Medulla oblongata (tissue), 1 donor: ENCODE results near the gene SEC63.

Experiments
- DNase-seq: peaks from one replicate; pipeline ENCODE4 v3.0.0-alpha.2; 2015; ENCODE audit errors: extremely low spot score

Gene SEC63

DNA sequence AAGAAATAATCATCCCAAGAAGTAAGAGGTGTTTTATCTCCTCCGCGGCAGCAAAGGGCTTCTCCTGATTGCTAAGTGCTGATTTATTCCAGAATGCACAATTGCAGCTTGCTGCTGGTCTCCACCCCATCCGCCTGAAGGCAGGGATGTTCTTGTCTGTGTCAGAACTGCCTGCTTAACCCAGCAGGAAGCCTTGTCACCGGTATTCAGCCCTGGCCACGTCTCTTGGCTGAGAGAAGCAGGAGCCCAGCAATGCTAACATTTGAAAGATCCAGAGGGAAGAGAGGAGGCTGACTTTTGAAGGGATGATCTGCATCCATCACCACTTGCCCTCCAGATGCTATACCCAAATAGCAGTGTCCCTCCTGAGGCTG lies 138.1 kb downstream of the SEC63 start:
- no peak for DNase-seq

DNA sequence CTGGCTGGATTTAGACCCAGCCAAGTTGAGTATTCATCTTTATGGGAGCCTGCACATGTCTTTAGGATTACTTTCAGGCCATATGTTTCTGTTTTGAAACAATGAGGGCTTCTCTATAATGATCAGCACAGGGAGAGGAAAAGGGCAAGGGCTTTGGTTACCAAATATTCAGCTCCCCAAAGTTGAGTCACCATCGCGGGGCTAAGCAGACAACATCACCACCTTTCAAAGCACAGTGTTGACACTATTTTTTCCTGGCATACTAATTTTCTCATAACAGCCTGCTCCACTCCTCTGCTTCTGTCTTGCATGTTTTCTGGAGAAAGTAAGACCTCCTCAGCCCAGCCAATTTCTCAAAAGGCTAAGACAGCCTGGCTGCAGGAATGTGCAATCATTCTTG lies 138.8 kb downstream of the SEC63 start:
- no peak for DNase-seq

DNA sequence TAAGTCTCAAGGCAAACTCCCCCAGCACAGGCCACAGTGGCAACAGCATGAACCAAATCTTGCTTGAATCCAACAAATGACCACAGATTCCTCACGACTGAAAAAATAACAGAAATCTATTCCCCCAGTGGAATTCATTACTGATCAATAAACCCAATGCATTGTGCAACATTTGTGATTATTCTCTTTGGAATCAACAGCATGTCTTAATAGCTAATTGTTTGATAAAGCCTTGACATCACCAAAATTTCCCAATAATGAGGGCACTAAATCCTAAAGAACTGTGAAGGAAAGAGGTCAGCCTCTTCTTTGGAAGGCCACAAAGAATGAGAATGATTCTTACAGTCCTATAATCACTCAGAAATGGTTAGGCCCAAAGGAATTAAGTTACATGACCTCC lies 139.7 kb downstream of the SEC63 start:
- no peak for DNase-seq

DNA sequence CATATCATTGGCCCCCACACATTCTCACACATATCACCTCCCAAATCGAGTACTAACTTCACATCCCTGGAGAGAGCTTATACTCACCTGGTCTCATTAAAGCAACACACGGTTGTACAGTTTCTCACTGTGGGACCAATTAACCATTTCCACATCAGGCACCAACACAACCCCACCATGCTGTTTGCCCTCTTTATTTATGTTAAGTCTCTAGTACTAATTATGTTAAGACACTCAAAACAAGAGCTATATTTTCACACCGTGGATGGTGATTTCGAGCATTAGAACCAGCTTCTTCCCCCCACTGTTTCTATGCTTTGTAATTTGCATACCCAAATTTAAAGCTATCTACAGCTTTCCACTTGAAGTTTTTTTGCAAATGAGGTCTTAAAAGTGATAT lies 140.2 kb downstream of the SEC63 start:
- DNase-seq: no peak
